GM19372 (cell line): Measurements from ENCODE around the gene GALNT16.

Source experiments
- ATAC-seq: cut with Tn5 transposase; IDR thresholded peaks from one replicate; pipeline ENCODE4 v1.9.1; 2021; ENCODE audit warnings: mild to moderate bottlenecking, low read depth, moderate library complexity; ENCODE audit not compliant: unreplicated experiment

The GALNT16 gene

GRCh38 chr14:69398053-69398817, 138.3 kb downstream of the GALNT16 start, which contains the start of the genes ERH and SLC39A9:
Gene ERH (minus strand): TSS chr14:69398299. CDS start chr14:69398233, 66 bp downstream.
Gene SLC39A9 (plus strand): TSS chr14:69398692. CDS start chr14:69399370, 678 bp downstream.
- ATAC-seq = peak; percentile 88

- ATAC-seq = peak; percentile 9
Observed at GRCh38 chr14:69398818-69399210, 138.9 kb downstream of the GALNT16 start.

GRCh38 chr14:69399750-69400149, 139.8 kb downstream of the GALNT16 start:
- no peak for ATAC-seq

GRCh38 chr14:69400154-69400553, 140.2 kb downstream of the GALNT16 start:
- ATAC-seq = no peak

- no peak for ATAC-seq
Observed at GRCh38 chr14:69401841-69402240, 141.9 kb downstream of the GALNT16 start.

DNA sequence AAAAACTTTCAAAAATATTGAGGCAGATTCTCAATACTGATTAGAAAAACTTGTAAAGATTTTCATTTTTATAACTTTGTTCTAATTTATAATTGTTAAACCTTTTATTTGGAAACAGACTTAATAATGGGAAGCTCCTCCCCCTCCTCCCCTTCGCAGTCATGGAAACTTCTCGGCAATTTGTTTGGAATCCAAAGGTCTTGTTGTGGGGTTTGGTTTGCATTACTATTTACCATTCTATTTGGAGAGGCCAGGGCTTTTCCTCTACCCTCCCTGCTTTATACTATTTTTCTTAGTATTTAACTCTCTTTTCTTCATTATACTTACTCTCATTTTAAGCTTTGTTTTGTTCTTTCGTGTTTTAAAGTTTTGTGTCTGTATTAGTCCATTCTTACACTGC, 144.5 kb downstream of the GALNT16 start:
- no peak for ATAC-seq

GRCh38 chr14:69404883-69405282, 144.9 kb downstream of the GALNT16 start:
- no peak for ATAC-seq

DNA sequence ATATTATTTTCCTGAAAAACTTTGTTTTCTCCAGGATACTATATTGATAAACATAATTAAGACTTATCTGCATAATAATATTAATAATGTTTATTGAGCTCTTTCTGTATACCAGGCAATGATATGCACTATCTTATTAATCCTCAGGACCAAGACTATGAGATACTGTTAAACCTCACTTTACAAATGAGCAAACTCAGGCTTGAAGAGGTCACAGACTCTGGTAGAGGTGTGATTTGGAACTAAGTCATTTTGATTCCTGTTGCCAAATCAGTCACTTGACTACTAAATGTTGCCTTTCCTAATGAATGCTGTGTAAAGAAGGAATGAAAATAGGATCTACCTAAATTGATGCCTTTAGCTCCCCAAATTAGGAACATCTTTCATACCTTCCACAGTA, 145.8 kb downstream of the GALNT16 start:
- no peak for ATAC-seq
